ENCODE results near the gene RHOV.

The RHOV gene

DNA sequence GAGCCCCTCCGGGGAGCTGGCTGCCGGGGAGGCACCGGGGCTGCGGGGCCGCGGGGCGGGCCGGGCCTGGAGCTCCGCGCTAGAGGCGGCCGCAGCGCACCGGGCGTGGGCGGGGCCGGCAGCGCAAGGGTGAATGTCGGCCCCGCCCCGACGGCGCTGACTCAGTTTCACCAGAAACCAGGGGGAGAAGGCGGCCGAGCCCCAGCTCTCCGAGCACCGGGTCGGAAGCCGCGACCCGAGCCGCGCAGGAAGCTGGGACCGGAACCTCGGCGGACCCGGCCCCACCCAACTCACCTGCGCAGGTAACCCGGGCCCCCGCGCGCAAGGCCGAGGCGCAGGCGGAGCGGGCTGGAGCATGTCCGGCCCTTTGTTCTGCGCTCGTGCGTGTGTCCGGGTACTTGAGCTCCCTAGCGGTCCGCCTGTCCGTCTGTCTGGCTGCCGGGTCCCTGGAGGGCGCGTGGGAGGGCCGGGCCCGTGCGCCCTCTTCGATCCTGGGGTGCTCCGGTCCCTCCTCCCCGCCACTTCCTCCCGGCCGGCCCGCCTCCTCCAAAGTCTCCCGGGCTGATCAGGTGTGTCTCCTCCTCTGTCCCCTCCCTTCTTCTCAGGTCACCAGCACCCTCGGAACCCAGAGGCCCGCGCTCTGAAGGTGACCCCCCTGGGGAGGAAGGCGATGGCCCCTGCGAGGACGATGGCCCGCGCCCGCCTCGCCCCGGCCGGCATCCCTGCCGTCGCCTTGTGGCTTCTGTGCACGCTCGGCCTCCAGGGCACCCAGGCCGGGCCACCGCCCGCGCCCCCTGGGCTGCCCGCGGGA, 29.9 kb downstream of the RHOV start, which contains the start of gene SPINT1:
Gene SPINT1, plus strand, starts transcription at position 164 of the 811 bp plus-strand sequence. Its CDS starts 507 bp downstream, at position 671.
- peak; percentile 77 for DNase-seq

DNA sequence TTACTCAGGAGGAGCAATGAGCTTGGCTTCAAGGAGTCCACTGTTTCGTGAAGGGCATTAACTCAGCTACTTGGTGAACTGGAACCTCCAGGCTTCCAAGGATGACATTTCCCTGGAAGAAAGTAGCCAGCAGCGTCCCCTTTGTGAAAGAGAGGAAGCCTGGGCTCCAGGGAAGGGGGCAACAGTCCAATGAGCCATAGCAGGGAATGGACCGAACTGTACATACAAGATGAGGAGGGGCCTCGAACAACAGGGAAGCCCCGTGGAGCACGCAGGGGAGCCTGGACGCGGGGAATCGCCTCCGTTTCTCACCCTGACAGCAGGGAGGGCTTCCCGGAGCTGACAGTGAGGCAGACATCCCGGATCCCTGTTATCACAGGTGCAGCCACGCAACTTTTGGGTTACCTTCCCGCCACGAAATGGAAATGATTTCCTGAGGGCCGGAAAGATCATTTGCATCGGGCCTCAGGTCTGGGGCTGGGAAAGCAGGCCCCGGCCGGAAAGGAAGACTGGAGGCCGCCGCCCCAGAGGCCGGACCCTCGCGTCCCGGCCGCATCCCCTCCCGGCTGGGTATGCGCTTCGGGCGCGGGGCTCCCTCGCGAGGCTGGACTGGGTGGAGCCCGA, 30.7 kb downstream of the RHOV start:
- DNase-seq: no peak

DNA sequence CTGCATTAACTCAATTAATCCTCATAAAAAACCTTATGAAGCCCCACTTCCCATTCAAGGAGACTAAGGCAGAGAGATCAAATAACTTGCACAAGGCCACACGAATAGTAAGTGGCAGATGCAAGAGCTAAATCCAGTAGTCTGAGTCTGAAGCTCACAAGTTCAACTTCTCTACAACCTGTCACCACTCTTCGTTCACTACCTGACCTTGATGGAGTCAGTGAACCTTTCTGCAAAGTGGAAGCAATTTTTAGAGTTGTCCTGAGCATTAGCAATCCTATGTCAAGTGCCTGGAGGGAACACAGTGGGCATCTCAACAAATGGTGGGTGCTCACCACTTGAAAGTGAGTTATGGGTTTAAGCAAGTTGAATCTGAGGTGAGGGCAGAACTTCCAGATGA, 32.3 kb downstream of the RHOV start:
- no peak for DNase-seq

DNA sequence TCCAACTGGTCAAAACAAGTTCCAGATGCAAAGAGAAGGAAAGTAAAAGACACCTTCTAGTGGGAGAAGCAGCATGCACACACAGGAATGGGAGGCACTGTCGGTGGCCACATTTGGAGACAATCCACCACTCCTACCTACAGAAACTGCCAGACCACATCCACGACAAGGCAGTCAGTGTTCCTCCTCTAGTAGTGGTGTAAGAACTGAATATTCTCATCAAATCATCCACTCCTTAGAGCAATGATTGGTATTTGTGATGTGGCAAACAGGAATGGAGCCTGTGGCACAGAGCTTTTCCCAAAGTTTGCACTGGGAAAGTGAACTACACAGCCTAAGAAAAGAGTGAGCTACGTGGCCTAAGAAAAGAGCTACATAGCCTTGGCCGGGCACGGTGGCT, 35.3 kb downstream of the RHOV start:
- DNase-seq: no peak

DNA sequence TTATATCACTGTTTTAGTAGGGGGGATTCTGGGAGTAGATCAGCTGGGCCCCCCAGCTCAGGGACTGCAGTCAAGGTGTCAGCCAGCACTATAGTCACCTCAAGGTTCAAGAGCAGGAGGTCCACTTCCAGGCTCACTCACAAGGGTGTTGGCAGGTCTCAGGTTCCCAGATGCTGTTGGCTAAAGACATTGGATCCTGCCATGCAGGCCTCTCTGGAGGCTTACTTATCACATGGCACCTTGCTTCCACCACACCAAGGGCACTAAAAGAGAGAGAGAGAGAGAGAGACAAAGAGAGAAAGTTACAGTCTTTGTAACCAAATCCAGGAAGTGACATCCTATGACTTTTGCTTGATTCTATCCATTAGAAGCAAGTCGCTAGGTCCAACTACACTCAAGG, 38.0 kb downstream of the RHOV start:
- no peak for DNase-seq

DNA sequence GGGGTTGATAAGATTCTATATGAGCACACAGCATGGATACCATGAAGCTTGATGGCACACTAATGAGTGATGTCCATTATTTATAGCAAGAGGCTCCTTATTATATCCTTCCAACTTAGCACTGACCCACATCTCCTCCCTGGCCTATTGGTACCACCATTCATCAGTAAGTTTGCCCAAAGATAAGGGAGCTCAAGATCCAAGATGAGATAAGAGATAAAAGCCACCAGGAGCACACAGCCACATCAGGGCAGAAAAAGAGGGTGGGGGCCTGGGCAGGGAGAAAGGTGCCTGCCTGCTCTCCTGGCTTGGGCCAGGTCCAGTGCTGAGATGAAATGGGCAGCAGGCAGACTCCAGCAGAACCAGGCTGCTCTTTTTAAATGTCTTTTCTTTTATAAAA, 41.1 kb downstream of the RHOV start:
- DNase-seq: no peak

DNA sequence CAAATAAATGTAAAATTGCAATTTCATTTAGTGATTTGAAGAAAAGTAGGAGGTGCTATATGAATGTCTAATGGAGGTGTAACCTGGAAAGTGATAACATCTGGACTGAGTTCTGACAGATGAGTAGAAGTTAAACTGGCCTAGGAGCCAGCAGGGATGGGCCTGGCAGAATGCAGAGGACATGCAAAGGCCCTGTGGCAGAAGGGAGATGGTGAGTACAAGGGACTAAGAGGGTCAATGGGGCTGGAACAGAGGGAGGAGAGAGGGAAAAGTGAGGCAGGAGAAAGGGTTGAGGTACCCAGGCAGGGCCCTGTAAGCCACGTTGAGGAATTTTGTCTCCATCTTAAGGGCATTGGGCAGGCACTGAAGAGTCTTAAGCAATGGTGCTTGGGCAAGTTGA, 42.2 kb downstream of the RHOV start:
- DNase-seq: no peak

DNA sequence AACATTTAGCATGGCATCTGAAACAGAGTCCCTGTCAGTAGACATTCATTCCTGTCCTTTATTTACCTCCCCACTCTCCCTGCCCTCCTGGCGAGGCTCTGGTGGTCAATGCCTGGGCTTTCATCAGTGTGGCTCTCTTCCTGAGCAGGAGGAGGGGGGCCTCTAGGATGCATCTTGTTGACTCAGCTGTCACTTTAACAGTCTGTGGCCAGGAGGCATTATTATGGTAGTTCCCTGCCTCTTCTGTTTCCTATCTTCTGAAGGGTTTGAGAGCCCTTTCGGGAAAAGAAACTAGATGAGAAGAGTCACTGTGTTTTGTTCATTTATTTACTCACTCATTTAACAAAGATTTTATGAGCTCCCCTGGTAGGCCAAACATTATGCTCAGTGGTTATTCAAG, 43.1 kb downstream of the RHOV start:
- DNase-seq: no peak

DNA sequence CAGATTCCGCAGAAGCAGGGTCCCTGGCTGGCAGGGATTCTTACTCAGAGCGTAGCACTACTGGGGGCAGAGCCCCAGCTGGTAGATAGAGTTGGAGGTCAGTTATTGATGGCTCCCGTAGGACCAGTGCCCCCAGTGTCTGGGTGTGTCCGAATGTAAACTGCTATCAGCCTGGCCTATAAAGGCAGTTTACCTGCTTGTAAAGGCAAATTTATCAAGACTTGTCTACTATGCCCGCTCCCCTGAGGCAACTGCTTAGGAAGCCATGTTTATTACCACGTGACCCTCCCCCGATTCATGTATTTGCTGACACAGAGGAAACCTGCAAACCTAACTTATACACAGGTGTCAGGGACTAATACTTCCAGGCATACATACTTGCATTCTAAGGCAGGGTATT, 44.9 kb downstream of the RHOV start:
- no peak for DNase-seq

DNA sequence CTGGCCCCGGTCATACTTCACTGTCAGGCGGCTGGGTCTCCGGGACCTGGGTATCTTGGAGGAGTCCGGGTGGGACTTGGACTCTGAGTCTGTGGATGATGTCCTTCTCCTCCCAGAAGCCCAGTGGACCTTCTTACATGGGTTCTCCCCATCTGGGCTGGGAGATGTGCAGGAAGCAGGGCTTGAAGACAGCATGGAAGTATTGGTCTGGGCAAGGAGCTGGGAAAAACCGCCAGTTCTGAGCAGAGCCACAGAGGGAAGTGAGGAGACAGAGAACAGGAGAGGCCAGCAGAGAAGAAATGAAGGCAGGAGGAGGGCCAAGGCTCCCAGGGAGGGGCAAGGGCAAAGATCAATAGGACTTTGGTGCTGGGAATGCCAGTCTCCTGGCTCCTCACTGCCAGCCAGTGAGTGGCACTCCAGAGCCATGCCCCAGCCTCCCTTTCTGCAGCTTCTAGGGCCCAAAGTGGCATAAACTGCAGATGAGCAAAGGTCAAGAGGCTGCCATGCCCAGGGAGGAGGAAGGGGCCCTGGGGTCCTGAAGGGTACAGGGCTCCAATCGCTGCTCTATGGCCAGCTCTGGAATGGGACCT, 45.5 kb downstream of the RHOV start, which contains the start of gene PPP1R14D:
Gene PPP1R14D, minus strand, starts transcription at position 262 of the 590 bp plus-strand sequence. Its CDS starts 67 bp downstream, at position 195.
- no peak for DNase-seq

DNA sequence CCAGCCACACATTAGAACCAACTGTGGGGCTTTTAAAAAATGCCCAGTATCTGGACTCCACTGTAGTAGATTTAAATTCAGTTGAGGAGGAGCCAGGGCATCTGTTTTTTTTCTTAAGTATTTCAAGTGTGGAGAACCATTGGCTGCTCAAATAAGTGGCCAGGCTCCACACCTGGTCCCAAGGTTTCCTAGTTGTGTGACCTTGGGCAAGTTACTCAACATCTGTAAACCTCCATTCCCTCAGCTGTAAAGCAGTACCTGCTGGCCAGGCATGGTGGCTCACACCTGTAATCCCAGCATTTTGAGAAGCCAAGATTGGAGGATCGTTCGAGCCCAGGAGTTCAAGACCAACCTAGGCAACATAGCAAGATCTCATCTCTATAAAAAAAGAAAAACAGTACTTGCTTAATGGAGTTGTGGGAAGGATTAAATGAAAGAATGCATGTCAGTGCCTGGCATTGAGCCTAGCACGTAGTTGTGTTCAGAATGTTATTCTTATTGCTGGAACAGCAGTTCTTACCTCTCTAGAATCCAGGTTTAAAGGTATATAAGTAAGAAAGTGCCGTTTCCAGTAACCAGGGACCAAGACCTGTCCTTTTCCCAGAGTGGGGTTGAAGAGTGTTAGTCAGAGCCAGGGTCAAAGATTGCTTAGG, 47.5 kb downstream of the RHOV start:
- no peak for DNase-seq

DNA sequence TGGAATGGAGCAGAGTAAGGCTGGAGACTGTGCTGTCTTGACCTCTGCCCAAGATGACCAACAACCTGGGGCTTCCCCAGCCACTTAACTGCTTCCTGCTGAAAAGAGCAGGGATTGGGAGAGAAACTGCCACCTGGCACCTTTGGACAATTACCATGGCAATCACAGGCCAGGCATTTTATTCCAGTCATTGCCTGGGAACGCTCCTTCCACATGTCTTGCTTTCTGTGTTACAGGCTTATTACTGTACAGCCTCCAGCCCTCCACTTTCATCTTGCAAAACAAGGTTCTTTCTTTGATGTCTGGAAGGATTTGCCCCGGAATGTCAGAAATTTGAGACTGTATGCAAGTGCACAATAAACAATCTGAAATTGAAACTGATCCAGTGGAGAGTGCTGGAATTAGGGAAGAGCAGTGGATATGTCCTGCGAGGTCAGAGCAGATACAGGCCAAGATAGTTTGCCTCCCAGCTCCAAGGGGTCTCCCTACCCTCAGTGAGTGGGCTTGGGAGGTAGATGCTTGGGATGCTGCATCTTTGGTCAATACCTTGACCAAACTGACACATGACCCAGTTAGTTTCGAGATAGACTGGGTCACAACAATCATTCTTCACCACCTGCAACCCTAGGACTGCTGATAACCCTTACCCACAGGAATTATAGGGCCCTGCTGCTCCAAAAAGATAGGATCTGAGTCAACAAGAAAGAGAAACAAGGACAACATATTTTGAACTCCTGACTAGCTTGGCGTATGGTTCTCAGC, 48.2 kb downstream of the RHOV start:
- DNase-seq: no peak

DNA sequence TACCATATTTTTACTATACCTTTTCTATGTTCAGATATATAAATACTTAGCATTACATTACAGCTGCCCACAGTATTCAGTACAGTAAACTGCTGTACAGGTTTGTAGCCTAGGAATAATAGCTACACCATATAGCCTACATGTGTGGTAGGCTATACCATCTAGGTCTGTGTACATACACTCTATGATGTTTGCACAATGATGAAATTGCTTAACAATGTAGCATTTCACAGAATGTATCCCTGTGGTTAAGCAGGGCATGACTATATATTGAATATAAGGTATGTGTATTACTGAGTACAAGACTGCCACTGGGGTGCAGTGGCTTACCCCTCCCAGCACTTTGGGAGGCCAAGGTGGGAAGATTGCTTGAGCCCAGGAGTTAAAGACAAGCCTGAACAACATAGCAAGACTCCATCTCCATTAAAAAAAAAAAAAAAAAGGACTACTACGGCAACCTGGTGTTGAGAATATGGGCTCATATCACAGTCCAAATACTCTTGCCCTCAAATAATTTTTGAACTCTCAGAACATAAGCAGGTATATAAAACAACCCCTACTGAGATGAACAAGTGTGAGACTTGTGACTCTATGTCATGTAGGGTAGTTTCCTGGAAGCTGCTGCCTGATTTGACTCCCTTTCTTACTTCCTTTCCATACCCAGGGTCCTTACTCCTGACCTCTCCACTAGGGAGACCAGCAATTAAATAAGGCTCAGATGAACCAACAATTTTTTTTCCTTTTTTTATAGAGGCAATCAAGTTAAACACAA, 50.3 kb downstream of the RHOV start:
- no peak for DNase-seq

All from activated CD8-positive, alpha-beta memory T cell treated with anti-CD3 and anti-CD28 coated beads, Interleukin-2, amount 50 U/mL, for 4 hours (primary cell).